HL-60 (cell line): ENCODE measurements around the gene AMHR2.
A peak's percentile ranks its signal among the peaks of the same experiment; 100 is the strongest.

Source experiments
- DNase-seq, 2 experiments: peaks; one replicate each; pipeline ENCODE4 v3.0.0-alpha.2; 2010 to 2020; ENCODE audit warnings: low read depth in 1 of 2, low spot score in 1 of 2
- H3K27ac ChIP-seq: fragments of 250-450 bp; sonication (Bioruptor Pico); replicated peaks from 2 replicates; pipeline ENCODE4 v1.5.1; 2020; ENCODE audit warnings: mild to moderate bottlenecking, moderate library complexity
- H3K27me3 ChIP-seq: fragments of 250-450 bp; sonication (Bioruptor Pico); 2 replicates; pipeline ENCODE4 v1.5.1; 2021; ENCODE audit warnings: mild to moderate bottlenecking, moderate library complexity; ENCODE audit not compliant: insufficient read depth, poor library complexity, severe bottlenecking
- H3K4me3 ChIP-seq: replicated peaks from 2 replicates; pipeline ENCODE4 v1.5.1; 2011; ENCODE audit warnings: mild to moderate bottlenecking, control low read depth, low read length; ENCODE audit not compliant: insufficient read depth
- GABPA ChIP-seq: IDR thresholded peaks from 2 replicates; pipeline ENCODE4 v1.6.1; 2012; ENCODE audit warnings: low read depth
- POLR2AphosphoS5 ChIP-seq: IDR thresholded peaks from 2 replicates; pipeline ENCODE4 v1.6.1; 2012; ENCODE audit warnings: low read depth
- REST ChIP-seq: IDR thresholded peaks from 2 replicates; pipeline ENCODE4 v1.6.1; 2012; ENCODE audit warnings: low read depth; ENCODE audit not compliant: insufficient replicate concordance
- SPI1 ChIP-seq: IDR thresholded peaks from 2 replicates; pipeline ENCODE4 v1.6.1; 2012; ENCODE audit warnings: low read depth, mild to moderate bottlenecking, borderline replicate concordance
- TF ChIP-seq, protein P1 (sequence below): IDR thresholded peaks from one replicate; pipeline ENCODE4 v1.5.1; 2011; ENCODE audit warnings: low read length, control low read depth, inconsistent platforms; ENCODE audit not compliant: insufficient read depth

The AMHR2 gene

DNA sequence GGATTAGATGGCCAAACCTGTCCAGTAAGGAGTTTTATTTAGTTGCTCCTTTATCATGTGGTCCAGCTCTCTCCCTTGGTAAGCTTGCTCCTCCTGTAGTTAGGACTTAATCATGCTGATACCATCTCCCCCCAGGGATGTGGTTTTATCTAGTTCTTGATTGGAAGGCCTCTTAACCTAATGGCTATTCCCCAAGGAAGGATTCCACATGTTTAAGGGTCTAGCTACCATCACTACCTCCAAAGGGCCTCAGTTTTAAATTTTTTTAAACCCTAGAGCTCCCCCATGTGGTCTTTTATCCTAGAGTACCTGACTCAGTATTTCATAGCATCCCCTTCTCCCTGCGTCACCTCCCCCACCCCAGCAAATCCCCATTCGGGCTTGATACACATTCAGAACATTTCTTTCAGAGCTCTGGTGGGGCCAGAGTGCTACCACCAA, 53.1 kb downstream of the AMHR2 start:
- Histone ChIP-seq H3K27ac (no peak overlapping the region), H3K27me3 (no peaks in the 10 kb centered on the region), H3K4me3 (no peak overlapping the region)
- TF ChIP-seq, protein P1, sequence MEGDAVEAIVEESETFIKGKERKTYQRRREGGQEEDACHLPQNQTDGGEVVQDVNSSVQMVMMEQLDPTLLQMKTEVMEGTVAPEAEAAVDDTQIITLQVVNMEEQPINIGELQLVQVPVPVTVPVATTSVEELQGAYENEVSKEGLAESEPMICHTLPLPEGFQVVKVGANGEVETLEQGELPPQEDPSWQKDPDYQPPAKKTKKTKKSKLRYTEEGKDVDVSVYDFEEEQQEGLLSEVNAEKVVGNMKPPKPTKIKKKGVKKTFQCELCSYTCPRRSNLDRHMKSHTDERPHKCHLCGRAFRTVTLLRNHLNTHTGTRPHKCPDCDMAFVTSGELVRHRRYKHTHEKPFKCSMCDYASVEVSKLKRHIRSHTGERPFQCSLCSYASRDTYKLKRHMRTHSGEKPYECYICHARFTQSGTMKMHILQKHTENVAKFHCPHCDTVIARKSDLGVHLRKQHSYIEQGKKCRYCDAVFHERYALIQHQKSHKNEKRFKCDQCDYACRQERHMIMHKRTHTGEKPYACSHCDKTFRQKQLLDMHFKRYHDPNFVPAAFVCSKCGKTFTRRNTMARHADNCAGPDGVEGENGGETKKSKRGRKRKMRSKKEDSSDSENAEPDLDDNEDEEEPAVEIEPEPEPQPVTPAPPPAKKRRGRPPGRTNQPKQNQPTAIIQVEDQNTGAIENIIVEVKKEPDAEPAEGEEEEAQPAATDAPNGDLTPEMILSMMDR = peak; percentile 3
- no peak for TF ChIP-seq GABPA
- no peak for DNase-seq

DNA sequence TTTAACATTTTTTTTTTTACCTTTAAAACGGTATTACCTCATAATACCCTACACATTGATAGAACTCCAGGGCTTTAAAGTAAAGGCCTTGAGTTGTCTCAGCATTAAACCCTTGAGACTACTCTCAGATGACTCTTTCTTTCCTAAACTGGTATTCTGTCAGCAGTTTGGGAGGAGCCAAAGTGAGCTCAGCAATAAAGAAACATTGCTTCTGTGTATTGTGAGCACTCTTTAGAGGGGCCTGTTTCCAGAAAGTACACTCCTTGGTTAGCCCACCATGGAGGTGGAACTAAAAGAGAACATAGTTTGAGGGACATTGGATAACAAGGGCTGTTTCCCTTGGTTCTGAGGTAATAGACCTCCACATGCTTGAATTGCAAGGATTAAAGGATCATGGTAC, 55.2 kb downstream of the AMHR2 start:
- Histone ChIP-seq H3K27ac (no peak overlapping the region), H3K4me3 (no peak overlapping the region), H3K27me3 (no peaks in the 10 kb centered on the region)
- DNase-seq = no peak
- TF ChIP-seq, protein P1 = no peak
- TF ChIP-seq POLR2AphosphoS5 = peak; percentile 29; the same call in 1 of the 2 replicates

GRCh38 chr12:53479331-53479730, 55.7 kb downstream of the AMHR2 start:
- no peak for DNase-seq
- no peak overlapping the region for H3K4me3 ChIP-seq
- H3K27ac ChIP-seq = no peak overlapping the region
- no peaks in the 10 kb centered on the region for H3K27me3 ChIP-seq
- TF ChIP-seq REST (no peak), POLR2AphosphoS5 (no peak), GABPA (no peak), SPI1 (no peak)
- TF ChIP-seq, protein P1 = no peak

DNA sequence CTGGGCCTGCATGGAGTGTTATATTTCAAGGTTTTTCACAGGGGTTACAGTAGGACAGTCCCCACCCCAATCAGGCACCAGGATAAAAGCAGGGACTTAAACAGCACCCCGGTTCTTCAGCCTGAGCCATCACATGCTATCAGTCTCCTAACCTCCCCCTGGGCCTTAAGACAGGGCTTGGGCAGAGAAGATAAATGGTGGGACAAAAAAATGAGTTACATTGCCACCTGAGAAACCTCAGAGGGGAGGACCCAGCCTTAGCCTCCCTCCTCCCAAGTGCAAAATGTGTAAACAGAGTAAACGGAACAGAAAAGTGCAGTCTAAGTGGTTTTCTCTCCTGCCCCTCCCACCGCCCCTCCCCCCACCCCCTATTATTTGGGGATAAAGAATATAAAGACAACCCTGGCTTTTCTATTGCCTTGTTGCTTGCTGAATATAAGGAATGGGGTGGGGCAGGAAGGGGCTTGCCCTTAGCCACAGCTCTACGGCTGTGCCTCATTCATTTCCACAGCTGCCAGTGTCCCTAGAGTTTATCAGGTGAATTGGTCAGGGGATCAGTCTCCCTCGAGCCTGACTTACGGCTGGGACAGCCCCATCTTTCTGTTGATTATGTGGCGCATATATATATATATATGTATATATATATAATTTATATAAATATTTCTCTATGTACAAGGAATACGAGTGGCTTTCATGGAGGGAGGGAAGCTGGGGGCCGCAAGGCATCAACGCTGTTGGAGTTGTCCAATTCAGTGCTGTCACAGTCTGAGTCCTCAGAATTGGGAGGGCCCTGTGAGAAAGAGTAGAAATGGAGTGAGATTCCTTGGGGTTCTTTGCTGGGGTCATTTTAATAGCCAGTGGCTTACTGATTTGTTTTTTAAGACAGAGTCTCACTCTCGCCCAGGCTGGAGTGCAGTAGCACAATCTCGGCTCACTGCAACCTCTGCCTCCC, 57.1 kb downstream of the AMHR2 start:
- no peak overlapping the region for H3K4me3 ChIP-seq
- TF ChIP-seq GABPA (no peak), SPI1 (no peak), POLR2AphosphoS5 (no peak), REST (no peak)
- TF ChIP-seq, protein P1 = no peak
- DNase-seq = no peak
- H3K27ac ChIP-seq = no peak overlapping the region
- no peaks in the 10 kb centered on the region for H3K27me3 ChIP-seq
